ENCODE results near the gene SEC63. TPM values are rescaled to one million over a fixed set of nuclear protein-coding genes. Genes with fewer than 3 reads are reported as not detected.
"Not testable (repeated sequence)": the region's sequence is repeated elsewhere in the genome, so short reads cannot be mapped to it uniquely, and the experiment has no call there.

The SEC63 gene
- total RNA-seq, 1 experiment from 2014 or later: 124 TPM

DNA sequence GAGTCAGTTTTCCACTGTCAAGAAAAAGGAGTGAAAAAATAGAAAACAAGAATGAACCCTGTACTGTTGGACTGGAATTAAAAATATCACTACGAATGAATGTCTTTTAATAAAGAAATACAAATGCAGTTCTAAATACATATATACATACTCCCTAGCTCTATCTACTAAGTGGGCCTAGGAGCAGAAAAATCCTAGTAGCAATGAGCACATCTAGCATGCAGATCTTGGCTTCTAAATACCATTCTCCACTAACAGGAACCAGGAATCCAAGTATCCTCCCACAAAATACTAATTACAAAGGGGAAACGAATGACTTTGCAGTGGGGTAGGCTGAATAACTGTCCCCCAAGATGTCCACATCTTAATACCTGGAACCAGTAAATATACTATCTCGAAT is 25.4 kb downstream of the SEC63 start:
- intact Hi-C loops (cut with micrococcal nuclease; ENCODE audit: unreplicated experiment): no loop called here
- DNase-seq: no peak
- Mint-ChIP-seq H3K4me3 (ENCODE audit: unreplicated experiment) (no peak overlapping the region), H3K4me1 (ENCODE audit: low read depth, unreplicated experiment) (no peaks in the 10 kb centered on the region), H3K27me3 (ENCODE audit: insufficient read depth, unreplicated experiment) (no peaks in the 10 kb centered on the region), H3K27ac (ENCODE audit: unreplicated experiment) (no peak overlapping the region), H3K9me3 (ENCODE audit: unreplicated experiment) (peaks cover 16% of the 10 kb centered on the region), H3K36me3 (ENCODE audit: insufficient read depth, unreplicated experiment) (peaks cover 9% of the 10 kb centered on the region)
- TF ChIP-seq, protein P1, sequence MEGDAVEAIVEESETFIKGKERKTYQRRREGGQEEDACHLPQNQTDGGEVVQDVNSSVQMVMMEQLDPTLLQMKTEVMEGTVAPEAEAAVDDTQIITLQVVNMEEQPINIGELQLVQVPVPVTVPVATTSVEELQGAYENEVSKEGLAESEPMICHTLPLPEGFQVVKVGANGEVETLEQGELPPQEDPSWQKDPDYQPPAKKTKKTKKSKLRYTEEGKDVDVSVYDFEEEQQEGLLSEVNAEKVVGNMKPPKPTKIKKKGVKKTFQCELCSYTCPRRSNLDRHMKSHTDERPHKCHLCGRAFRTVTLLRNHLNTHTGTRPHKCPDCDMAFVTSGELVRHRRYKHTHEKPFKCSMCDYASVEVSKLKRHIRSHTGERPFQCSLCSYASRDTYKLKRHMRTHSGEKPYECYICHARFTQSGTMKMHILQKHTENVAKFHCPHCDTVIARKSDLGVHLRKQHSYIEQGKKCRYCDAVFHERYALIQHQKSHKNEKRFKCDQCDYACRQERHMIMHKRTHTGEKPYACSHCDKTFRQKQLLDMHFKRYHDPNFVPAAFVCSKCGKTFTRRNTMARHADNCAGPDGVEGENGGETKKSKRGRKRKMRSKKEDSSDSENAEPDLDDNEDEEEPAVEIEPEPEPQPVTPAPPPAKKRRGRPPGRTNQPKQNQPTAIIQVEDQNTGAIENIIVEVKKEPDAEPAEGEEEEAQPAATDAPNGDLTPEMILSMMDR (IDR thresholded peaks at IDR 0.05; ENCODE audit: insufficient read depth in 1 of 2, low read depth in 1 of 2, low read length in 1 of 2, severe bottlenecking in 1 of 2, unreplicated experiment in 1 of 2): no peak
- POLR2A ChIA-PET: no interaction called here
- no peaks in the 10 kb centered on the region for H3K27me3 ChIP-seq (replicated peaks; ENCODE audit: control insufficient read depth, insufficient read depth, low read length)
- no TSS peak for BruUV-seq (replicated peaks)
- no peaks in the 10 kb centered on the region; the same call in 1 of the 2 replicates for H3K4me1 ChIP-seq
- no peaks in the 10 kb centered on the region for H3K36me3 ChIP-seq (ENCODE audit: control insufficient read depth, insufficient read depth, low read length)
- CTCF ChIA-PET: no interaction called here
- H3K9me3 ChIP-seq: no peaks in the 10 kb centered on the region
- H3K4me3 ChIP-seq (ENCODE audit: low read depth, low read length): no peak overlapping the region

DNA sequence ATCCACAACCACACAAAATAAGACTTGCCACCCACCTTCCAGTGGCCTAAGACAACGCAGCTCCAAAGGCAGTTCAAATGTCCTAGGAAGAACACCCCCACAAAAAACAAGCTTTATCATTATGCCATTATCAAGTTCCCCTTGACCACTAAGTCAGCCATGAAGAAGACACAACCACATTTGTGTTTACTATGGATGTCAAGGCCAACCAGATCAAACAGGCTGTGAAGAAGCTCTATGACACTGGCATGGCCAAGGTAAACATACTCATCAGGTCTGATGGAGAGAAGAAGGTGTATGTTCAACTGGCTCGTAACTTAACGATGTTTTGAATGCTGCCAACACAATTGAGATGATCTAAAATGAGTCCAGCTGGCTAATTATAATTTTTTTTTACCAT is 26.1 kb downstream of the SEC63 start:
- Mint-ChIP-seq H3K27me3 (ENCODE audit: insufficient read depth, unreplicated experiment) (no peaks in the 10 kb centered on the region), H3K27ac (ENCODE audit: unreplicated experiment) (no peak overlapping the region), H3K9me3 (ENCODE audit: unreplicated experiment) (peaks cover 16% of the 10 kb centered on the region), H3K4me3 (ENCODE audit: unreplicated experiment) (no peak overlapping the region), H3K36me3 (ENCODE audit: insufficient read depth, unreplicated experiment) (peaks cover 9% of the 10 kb centered on the region), H3K4me1 (ENCODE audit: low read depth, unreplicated experiment) (no peaks in the 10 kb centered on the region)
- ChIA-PET CTCF (no interaction called here), POLR2A (no interaction called here)
- Histone ChIP-seq H3K36me3 (ENCODE audit: control insufficient read depth, insufficient read depth, low read length) (no peaks in the 10 kb centered on the region), H3K4me3 (ENCODE audit: low read depth, low read length) (no peak overlapping the region), H3K9me3 (no peaks in the 10 kb centered on the region), H3K4me1 (peaks cover 6% of the 10 kb centered on the region; the same call in 1 of the 2 replicates), H3K27me3 (replicated peaks; ENCODE audit: control insufficient read depth, insufficient read depth, low read length) (no peaks in the 10 kb centered on the region)
- TF ChIP-seq, protein P1 (IDR thresholded peaks at IDR 0.05; ENCODE audit: insufficient read depth in 1 of 2, low read depth in 1 of 2, low read length in 1 of 2, severe bottlenecking in 1 of 2, unreplicated experiment in 1 of 2): no peak
- intact Hi-C loops (cut with micrococcal nuclease; ENCODE audit: unreplicated experiment): no loop called here
- no TSS peak for BruUV-seq (replicated peaks)
- no peak for DNase-seq

DNA sequence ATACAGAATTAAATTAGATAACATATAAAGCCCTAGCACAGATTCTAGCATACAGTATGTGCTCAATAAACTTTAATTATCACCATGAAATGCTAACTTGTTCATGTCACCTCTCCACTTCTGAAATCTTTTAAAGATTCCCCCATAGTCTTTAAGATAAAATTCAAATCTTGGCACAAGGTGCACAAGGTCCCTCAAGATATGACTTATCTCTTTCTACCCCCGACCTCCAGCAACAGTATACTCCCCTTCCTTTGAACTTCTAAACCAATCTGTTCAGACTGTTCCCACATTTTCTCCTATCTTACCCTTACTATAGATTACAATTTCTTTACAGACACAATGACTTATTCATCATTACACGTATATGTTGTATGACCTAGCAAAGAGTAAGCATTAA is 29.0 kb downstream of the SEC63 start:
- Mint-ChIP-seq H3K36me3 (ENCODE audit: insufficient read depth, unreplicated experiment) (peaks cover 9% of the 10 kb centered on the region), H3K27me3 (ENCODE audit: insufficient read depth, unreplicated experiment) (no peaks in the 10 kb centered on the region), H3K9me3 (ENCODE audit: unreplicated experiment) (peaks cover 16% of the 10 kb centered on the region), H3K4me3 (ENCODE audit: unreplicated experiment) (no peak overlapping the region), H3K27ac (ENCODE audit: unreplicated experiment) (no peak overlapping the region), H3K4me1 (ENCODE audit: low read depth, unreplicated experiment) (no peaks in the 10 kb centered on the region)
- ChIA-PET POLR2A (no interaction called here), CTCF (no interaction called here)
- BruUV-seq (replicated peaks): no TSS peak
- Histone ChIP-seq H3K9me3 (no peaks in the 10 kb centered on the region), H3K4me3 (ENCODE audit: low read depth, low read length) (no peak overlapping the region), H3K36me3 (ENCODE audit: control insufficient read depth, insufficient read depth, low read length) (no peaks in the 10 kb centered on the region), H3K4me1 (peaks cover 9% of the 10 kb centered on the region; the same call in 1 of the 2 replicates), H3K27me3 (replicated peaks; ENCODE audit: control insufficient read depth, insufficient read depth, low read length) (no peaks in the 10 kb centered on the region)
- TF ChIP-seq, protein P1 (IDR thresholded peaks at IDR 0.05; ENCODE audit: insufficient read depth in 1 of 2, low read depth in 1 of 2, low read length in 1 of 2, severe bottlenecking in 1 of 2, unreplicated experiment in 1 of 2): no peak
- intact Hi-C loops (cut with micrococcal nuclease; ENCODE audit: unreplicated experiment): no loop called here
- no peak for DNase-seq

DNA sequence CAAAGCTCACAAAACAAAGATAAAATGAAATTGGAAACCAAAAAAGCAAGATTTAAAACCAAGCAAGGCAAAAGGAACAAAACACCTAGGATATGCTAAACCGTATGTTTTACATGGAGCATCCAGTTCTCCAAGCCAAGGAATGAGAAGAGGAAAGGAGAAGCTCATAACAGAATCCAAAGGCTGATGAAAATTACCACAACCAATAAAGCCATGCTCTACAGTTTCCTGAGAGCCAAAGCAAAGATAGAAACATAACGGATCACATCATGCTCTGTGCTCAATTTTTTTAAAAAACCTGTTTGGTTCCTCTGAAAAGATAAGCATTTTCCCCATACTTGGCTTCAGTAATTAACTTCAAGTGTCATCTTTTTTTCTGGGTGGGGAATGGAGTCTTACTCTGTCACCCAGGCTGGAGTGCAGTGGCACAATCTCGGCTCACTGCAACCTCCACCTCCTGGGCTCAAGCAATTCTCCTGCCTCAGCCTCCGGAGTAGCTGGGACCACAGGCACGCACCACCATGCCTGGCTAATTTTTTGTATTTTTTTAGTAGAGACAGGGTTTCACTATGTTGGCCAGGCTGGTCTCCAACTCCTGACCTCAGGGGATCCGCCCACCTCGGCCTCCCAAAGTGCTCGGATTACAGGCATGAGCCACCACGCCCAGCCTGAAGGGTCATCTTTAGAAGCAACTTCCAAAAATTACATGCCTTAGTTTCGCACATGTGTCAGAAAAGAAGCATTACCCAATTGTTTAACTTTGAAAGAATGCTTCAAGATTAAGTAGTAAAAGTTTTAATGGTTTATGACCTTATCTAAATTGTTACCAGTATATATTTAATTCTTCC is 31.1 kb downstream of the SEC63 start:
- H3K4me1 Mint-ChIP-seq (ENCODE audit: low read depth, unreplicated experiment); H3K36me3 ChIP-seq (ENCODE audit: control insufficient read depth, insufficient read depth, low read length); H3K4me1 ChIP-seq; H3K4me3 ChIP-seq (ENCODE audit: low read depth, low read length); H3K27me3 Mint-ChIP-seq (ENCODE audit: insufficient read depth, unreplicated experiment); H3K9me3 Mint-ChIP-seq (ENCODE audit: unreplicated experiment); H3K4me3 Mint-ChIP-seq (ENCODE audit: unreplicated experiment); H3K36me3 Mint-ChIP-seq (ENCODE audit: insufficient read depth, unreplicated experiment); BruUV-seq (replicated peaks); H3K27ac Mint-ChIP-seq (ENCODE audit: unreplicated experiment); POLR2A ChIA-PET; intact Hi-C loops (cut with micrococcal nuclease; ENCODE audit: unreplicated experiment); H3K27me3 ChIP-seq (replicated peaks; ENCODE audit: control insufficient read depth, insufficient read depth, low read length); DNase-seq; H3K9me3 ChIP-seq: not testable (repeated sequence)
- CTCF ChIA-PET: interaction anchor here (0.6 kb wide), 1 partner anchor 364 kb away, joined by 3 read pairs; no protein-coding TSS in a partner anchor
